Naive thymus-derived CD8-positive, alpha-beta T cell (primary cell): ENCODE results near the gene TMEM247. TPM values are rescaled to one million over a fixed set of nuclear protein-coding genes. Genes with fewer than 3 reads are reported as not detected.

Experiments
- ATAC-seq, 2 donors: fragments of 150-1000 bp; cut with Tn5 transposase in 1 of 2; sonication (Bioruptor Pico), chemical (Tn5 transposase) in 1 of 2; 1 replicate in 1 of 2; 2 replicates in 1 of 2; pipeline ENCODE4 v1.10.0; 2021; ENCODE audit warnings: mild to moderate bottlenecking in 2 of 2, moderate library complexity in 2 of 2
- POLR2A ChIA-PET: fragments of 350-600 bp; sonication (Branson Sonifier 250); formaldehyde crosslinking; loops from one replicate; lab custom pipeline; 2021; ENCODE audit warnings: antibody characterized with exemption; lab: Charles Lee
- DNase-seq, 10 donors: peaks; one replicate each; pipeline versions ENCODE4 v3.0.0 to v3.0.0-alpha.2; 2020 to 2022
- H3K27ac Mint-ChIP-seq, 10 donors: one replicate each; pipeline ENCODE4 v1.8.0; 2020 to 2022; ENCODE audit warnings: mild to moderate bottlenecking in 10 of 10, mixed read lengths in 10 of 10, moderate library complexity in 4 of 10, inconsistent platforms in 1 of 10
- H3K27me3 Mint-ChIP-seq, 5 donors: one replicate each; pipeline ENCODE4 v1.8.0; 2021 to 2022; ENCODE audit warnings: mixed read lengths in 5 of 5
- H3K36me3 Mint-ChIP-seq, 3 donors: one replicate each; pipeline ENCODE4 v1.8.0; 2020 to 2022; ENCODE audit warnings: mixed read lengths in 3 of 3, mild to moderate bottlenecking in 2 of 3, inconsistent platforms in 1 of 3
- H3K4me1 Mint-ChIP-seq, 4 donors: one replicate each; pipeline ENCODE4 v1.8.0; 2021 to 2022; ENCODE audit warnings: mixed read lengths in 4 of 4
- H3K4me3 Mint-ChIP-seq, 10 donors: one replicate each; pipeline ENCODE4 v1.8.0; 2020 to 2022; ENCODE audit warnings: mild to moderate bottlenecking in 10 of 10, mixed read lengths in 10 of 10, moderate library complexity in 6 of 10, inconsistent platforms in 1 of 10
- H3K9me3 Mint-ChIP-seq, 9 donors: one replicate each; pipeline ENCODE4 v1.8.0; 2020 to 2022; ENCODE audit warnings: mixed read lengths in 9 of 9, mild to moderate bottlenecking in 3 of 9, inconsistent platforms in 1 of 9, moderate library complexity in 1 of 9
- polyA plus RNA-seq, 3 donors: library from polyadenylated mRNA; unstranded; fragments of 300-500 nt; fragmentation: Illumina TruSeq; gene quantifications; one replicate each; pipeline ENCODE4 v1.2.3, GENCODE V29; 2021
- total RNA-seq, 8 experiments: library from RNA in 2 of 8; stranded (reverse) in 2 of 8; gene quantifications; one replicate each; pipeline ENCODE4 v1.2.3 and lab custom pipeline; 2021 to 2026

The TMEM247 gene
- total and polyA plus RNA-seq, 5 experiments from 2014 or later: not detected

GRCh38 chr2:46494596-46494995 lies 15.2 kb downstream of the TMEM247 start:
- Mint-ChIP-seq H3K9me3 (no peaks in the 10 kb centered on the region), H3K27ac (no peak overlapping the region), H3K27me3 (no peaks in the 10 kb centered on the region), H3K4me1 (peaks cover 0 to 32% (median 11%) of the 10 kb centered on the region in 4 donors), H3K4me3 (no peak overlapping the region), H3K36me3 (no peaks in the 10 kb centered on the region)
- POLR2A ChIA-PET: no interaction called here
- DNase-seq (no peak), ATAC-seq (no peak)

- Mint-ChIP-seq H3K27ac (peak overlapping the region in 1 of 10 donors; percentile 4), H3K36me3 (no peaks in the 10 kb centered on the region), H3K27me3 (no peaks in the 10 kb centered on the region), H3K9me3 (no peaks in the 10 kb centered on the region), H3K4me3 (peak overlapping the region in 1 of 10 donors; percentile 30), H3K4me1 (peaks cover 2 to 31% (median 18%) of the 10 kb centered on the region in 4 donors)
- POLR2A ChIA-PET: no interaction called here
- ATAC-seq: no peak
- no peak for DNase-seq
Observed at GRCh38 chr2:46495231-46496030, 16.1 kb downstream of the TMEM247 start.

GRCh38 chr2:46497766-46498165 lies 18.4 kb downstream of the TMEM247 start:
- POLR2A ChIA-PET: interaction anchor here (1.0 to 1.3 kb wide), 2 partner anchors 47 to 73 kb away, joined by 3 read pairs; no protein-coding TSS in a partner anchor
- peak overlapping the region in 2 of 10 donors; percentile 55 to 63 for H3K27ac Mint-ChIP-seq
- no peak for DNase-seq
- H3K4me3 Mint-ChIP-seq: peak overlapping the region in 2 of 10 donors; percentile 4 to 16
- H3K36me3 Mint-ChIP-seq: no peaks in the 10 kb centered on the region
- H3K27me3 Mint-ChIP-seq: no peaks in the 10 kb centered on the region
- ATAC-seq: no peak
- no peaks in the 10 kb centered on the region for H3K9me3 Mint-ChIP-seq
- peaks cover 2 to 32% (median 16%) of the 10 kb centered on the region in 4 donors for H3K4me1 Mint-ChIP-seq

DNA sequence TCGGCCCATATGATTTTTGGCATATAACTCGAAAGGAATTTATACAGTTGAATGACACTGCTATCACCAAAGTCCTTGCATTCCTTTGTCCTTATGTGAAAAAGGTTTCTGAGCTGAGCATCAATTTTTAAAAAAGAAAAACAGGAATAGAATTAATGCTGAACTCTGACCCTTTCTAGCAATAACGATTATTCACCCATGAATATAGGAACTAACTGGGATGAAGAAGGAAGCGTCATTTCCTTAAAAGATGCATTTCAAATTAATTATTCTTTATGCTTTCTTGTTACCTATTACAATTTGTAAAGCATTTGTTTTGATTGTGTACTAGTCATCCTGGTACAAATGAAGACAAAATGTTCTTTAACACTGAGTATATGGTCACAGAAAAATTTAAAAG lies 19.3 kb downstream of the TMEM247 start:
- Mint-ChIP-seq H3K27me3 (no peaks in the 10 kb centered on the region), H3K4me3 (peak overlapping the region; percentile 88 to 100 (median 96)), H3K9me3 (no peaks in the 10 kb centered on the region), H3K27ac (peak overlapping the region in 6 of 10 donors; percentile 24 to 99 (median 87)), H3K36me3 (no peaks in the 10 kb centered on the region), H3K4me1 (peaks cover 2 to 25% (median 16%) of the 10 kb centered on the region in 4 donors)
- POLR2A ChIA-PET: interaction anchor here (1.3 kb wide), 1 partner anchor 72 kb away, joined by 3 read pairs; no protein-coding TSS in a partner anchor
- DNase-seq: no peak
- no peak for ATAC-seq

- ATAC-seq (peak; percentile 2 to 17), DNase-seq (no peak)
- Mint-ChIP-seq H3K4me1 (peaks cover 2 to 25% (median 16%) of the 10 kb centered on the region in 4 donors), H3K4me3 (peak overlapping the region; percentile 88 to 100 (median 96)), H3K27me3 (no peaks in the 10 kb centered on the region), H3K27ac (peak overlapping the region in 9 of 10 donors; percentile 94 to 100 (median 98)), H3K36me3 (no peaks in the 10 kb centered on the region), H3K9me3 (no peaks in the 10 kb centered on the region)
- POLR2A ChIA-PET: no interaction called here
Observed at GRCh38 chr2:46499392-46499785, 20.0 kb downstream of the TMEM247 start.

- POLR2A ChIA-PET: no interaction called here
- no peak for ATAC-seq
Observed at GRCh38 chr2:46500801-46501200, 21.4 kb downstream of the TMEM247 start.

DNA sequence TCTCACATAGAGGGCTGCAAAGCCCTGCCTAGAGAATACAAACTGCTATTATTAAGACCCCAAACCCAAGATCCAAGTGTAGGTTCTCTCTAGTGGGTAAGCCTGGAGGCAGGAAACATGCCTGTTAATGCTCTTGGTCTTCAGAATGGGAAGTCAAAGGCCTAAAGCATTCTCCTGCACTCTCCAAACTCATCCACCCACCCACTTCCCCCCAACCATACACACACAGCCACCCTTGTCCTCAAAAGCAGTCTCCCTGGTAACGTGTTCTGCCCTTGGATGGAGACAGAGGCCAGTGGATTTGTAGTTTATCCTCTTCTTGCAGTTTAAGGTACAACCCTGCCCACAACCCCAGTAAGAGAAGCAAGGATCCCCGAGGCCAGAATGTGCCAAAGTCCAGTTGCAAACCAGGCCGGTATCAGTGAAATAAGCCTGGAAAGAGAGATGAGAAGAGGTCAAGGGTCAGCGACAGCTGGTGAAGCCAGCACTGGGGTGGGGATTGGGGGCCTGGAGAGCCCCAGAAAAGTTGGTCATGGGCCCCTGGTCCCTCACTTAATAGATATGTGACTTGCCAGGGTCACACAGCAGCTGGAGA lies 23.0 kb downstream of the TMEM247 start:
- no peaks in the 10 kb centered on the region for H3K9me3 Mint-ChIP-seq
- ATAC-seq (no peak), DNase-seq (no peak)
- POLR2A ChIA-PET: no interaction called here
- peak overlapping the region in 2 of 10 donors; percentile 22 to 74 for H3K27ac Mint-ChIP-seq
- peaks cover 5 to 34% (median 24%) of the 10 kb centered on the region in 4 donors for H3K4me1 Mint-ChIP-seq
- no peak overlapping the region for H3K4me3 Mint-ChIP-seq
- no peaks in the 10 kb centered on the region for H3K36me3 Mint-ChIP-seq
- H3K27me3 Mint-ChIP-seq: peaks cover 0 to 3% (median 0%) of the 10 kb centered on the region in 5 donors

More at GRCh38 chr2:46500801-46501200, 21.4 kb downstream of the TMEM247 start:
- no peaks in the 10 kb centered on the region for H3K36me3 Mint-ChIP-seq
- peak overlapping the region in 9 of 10 donors; percentile 42 to 97 (median 88) for H3K4me3 Mint-ChIP-seq
- H3K4me1 Mint-ChIP-seq: peaks cover 2 to 26% (median 17%) of the 10 kb centered on the region in 4 donors
- no peaks in the 10 kb centered on the region for H3K27me3 Mint-ChIP-seq
- peak overlapping the region in 6 of 10 donors; percentile 11 to 100 (median 69) for H3K27ac Mint-ChIP-seq
- DNase-seq: no peak
- no peaks in the 10 kb centered on the region for H3K9me3 Mint-ChIP-seq

DNA sequence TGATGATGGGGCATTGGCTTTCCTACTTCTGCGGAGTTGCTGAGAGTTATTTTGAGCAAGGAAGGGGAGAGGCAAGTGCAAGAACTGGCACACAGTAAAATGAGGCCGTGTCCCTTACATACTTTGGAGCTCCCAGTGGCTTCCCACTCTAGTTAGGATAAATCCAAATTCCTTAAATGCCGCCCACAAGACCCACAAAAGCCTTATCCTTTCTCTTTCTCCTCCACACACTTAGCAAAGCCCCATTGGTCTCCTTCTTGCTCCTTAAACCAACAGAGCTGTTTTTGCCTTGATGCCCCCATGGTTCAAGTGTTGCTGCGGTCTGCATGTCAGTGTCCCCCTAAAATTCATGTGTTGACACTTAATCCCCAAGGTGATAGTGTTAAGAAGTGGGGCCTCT lies 24.3 kb downstream of the TMEM247 start:
- Mint-ChIP-seq H3K9me3 (no peaks in the 10 kb centered on the region), H3K27ac (no peak overlapping the region), H3K36me3 (no peaks in the 10 kb centered on the region), H3K4me3 (no peak overlapping the region), H3K27me3 (peaks cover 0 to 3% (median 0%) of the 10 kb centered on the region in 5 donors), H3K4me1 (peaks cover 6 to 31% (median 23%) of the 10 kb centered on the region in 4 donors)
- DNase-seq (no peak), ATAC-seq (no peak)
- POLR2A ChIA-PET: no interaction called here

DNA sequence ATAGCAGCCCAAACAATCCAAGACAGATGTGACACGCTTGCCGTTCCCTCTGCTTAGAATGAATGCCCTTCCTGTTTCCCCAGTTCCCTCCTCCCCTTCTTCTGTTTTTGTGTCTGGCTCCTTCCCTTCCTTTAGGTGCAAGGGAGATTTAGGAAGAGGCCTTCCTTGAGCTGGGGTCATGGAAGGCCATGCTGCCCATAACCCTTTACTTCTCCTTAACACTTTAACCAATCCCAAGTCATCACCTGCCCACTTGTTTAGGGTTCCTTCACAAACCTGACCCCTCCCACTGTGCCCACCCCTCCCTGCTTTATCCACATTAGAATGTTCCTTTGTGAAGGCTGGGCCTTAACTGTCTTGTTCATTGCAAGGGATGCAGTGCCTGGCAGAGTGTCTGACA lies 24.9 kb downstream of the TMEM247 start:
- no peaks in the 10 kb centered on the region for H3K36me3 Mint-ChIP-seq
- H3K27me3 Mint-ChIP-seq: peaks cover 0 to 3% (median 0%) of the 10 kb centered on the region in 5 donors
- DNase-seq (no peak), ATAC-seq (no peak)
- peaks cover 9 to 26% (median 19%) of the 10 kb centered on the region in 4 donors for H3K4me1 Mint-ChIP-seq
- no peak overlapping the region for H3K4me3 Mint-ChIP-seq
- POLR2A ChIA-PET: no interaction called here
- peak overlapping the region in 1 of 10 donors; percentile 64 for H3K27ac Mint-ChIP-seq
- H3K9me3 Mint-ChIP-seq: no peaks in the 10 kb centered on the region

GRCh38 chr2:46504685-46505471 lies 25.5 kb downstream of the TMEM247 start:
- ATAC-seq (no peak), DNase-seq (no peak)
- H3K4me1 Mint-ChIP-seq: peaks cover 7 to 22% (median 15%) of the 10 kb centered on the region in 4 donors
- no peaks in the 10 kb centered on the region for H3K36me3 Mint-ChIP-seq
- no peak overlapping the region for H3K27ac Mint-ChIP-seq
- H3K4me3 Mint-ChIP-seq: no peak overlapping the region
- POLR2A ChIA-PET: no interaction called here
- no peaks in the 10 kb centered on the region for H3K9me3 Mint-ChIP-seq
- H3K27me3 Mint-ChIP-seq: peaks cover 0 to 3% (median 0%) of the 10 kb centered on the region in 5 donors

DNA sequence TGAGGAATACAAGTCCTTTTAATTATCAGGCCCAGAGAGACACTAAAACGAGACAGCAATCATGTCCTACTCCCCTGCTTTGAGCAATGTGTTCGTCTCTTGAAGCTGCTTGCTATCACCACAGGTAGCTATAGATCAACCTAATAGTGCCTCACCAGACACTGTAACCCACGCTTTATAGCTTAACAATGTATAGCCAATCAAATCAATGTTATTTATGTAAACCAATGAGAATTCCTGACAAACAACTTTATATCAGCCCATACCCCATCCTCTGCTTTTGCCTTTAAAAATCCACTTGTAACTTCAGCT lies 26.1 kb downstream of the TMEM247 start:
- POLR2A ChIA-PET: no interaction called here
- H3K27ac Mint-ChIP-seq: peak overlapping the region in 1 of 10 donors; percentile 58
- ATAC-seq: no peak

DNA sequence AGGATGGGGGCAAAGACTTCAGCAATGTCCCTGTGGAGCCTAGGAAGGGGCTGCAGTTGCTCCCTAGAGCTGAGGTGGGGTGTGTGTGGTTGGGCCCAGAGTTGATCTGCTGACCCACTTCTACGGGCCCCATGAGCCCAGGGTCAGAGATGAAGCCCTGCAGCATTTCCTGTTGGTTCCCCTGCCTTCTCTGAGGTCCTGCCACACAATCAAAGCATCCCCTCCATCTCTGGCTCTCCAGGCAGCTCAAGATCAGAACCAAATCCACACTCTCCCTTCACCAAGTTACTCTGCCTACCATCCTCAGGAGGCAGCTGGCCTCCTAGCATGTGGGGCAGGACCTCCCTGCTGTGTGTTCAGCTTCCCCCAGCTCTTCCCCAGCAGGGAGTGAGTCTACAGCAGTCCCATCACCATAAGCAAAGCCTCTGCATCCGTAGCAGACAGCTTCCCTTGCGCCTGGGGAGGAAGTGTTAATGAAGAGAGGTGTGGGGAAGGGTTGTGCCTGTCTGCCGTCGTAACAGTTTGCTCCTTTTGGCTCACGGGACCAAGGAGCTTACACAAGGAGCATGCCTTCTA lies 26.9 kb downstream of the TMEM247 start:
- Mint-ChIP-seq H3K27me3 (peaks cover 0 to 3% (median 0%) of the 10 kb centered on the region in 5 donors), H3K4me3 (no peak overlapping the region), H3K9me3 (no peaks in the 10 kb centered on the region), H3K4me1 (peaks cover 2 to 18% (median 9%) of the 10 kb centered on the region in 4 donors), H3K27ac (peak overlapping the region in 2 of 10 donors; percentile 24 to 52), H3K36me3 (no peaks in the 10 kb centered on the region)
- POLR2A ChIA-PET: no interaction called here
- ATAC-seq (no peak), DNase-seq (no peak)

More for the DNA sequence above, 26.1 kb downstream of the TMEM247 start:
- peaks cover 4 to 17% (median 12%) of the 10 kb centered on the region in 4 donors for H3K4me1 Mint-ChIP-seq
- DNase-seq: no peak
- no peaks in the 10 kb centered on the region for H3K36me3 Mint-ChIP-seq
- H3K27me3 Mint-ChIP-seq: peaks cover 0 to 3% (median 0%) of the 10 kb centered on the region in 5 donors
- H3K4me3 Mint-ChIP-seq: no peak overlapping the region
- H3K9me3 Mint-ChIP-seq: no peaks in the 10 kb centered on the region
